ENCODE data around the gene CFTR. TPM values are rescaled to one million over a fixed set of nuclear protein-coding genes. Genes with fewer than 3 reads are reported as not detected.

CFTR gene
- total RNA-seq, 2 donors from 2014 or later = 2.0 to 3.5 TPM

DNA sequence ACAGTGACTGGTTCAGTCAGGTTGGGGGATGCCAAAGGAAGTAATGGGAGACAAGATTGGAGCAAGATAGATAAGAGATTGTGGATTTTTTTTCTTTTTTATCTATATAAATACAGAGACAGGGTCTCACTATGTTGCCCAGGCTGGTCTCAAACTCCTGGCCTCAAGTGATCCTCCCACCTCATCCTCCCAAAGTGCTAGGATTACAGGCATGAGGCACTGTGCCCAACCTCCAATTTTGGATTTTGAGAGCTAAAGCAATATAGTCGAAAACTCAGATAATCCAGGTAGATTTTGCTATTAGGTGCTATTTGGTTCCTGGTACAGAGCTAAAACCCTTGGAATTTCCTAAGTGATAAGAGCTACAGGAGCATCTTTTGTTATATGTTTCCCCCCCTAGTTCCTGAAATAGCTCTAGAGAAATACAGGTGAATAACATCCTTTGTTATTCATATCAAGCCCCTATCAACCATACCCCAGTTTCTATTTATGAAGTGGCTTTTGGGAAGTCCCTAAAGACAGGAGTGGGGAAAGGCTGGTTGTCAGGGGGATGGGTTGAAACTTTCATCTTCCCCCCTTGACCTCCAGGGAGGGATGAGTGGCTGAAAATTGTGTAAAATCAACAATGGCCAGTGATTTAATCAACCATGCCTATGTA lies 151.2 kb downstream of the CFTR start:
- Mint-ChIP-seq H3K27me3 (ENCODE audit: insufficient read depth) (no peaks in the 10 kb centered on the region), H3K4me1 (peaks cover 12% of the 10 kb centered on the region), H3K4me3 (no peak overlapping the region), H3K9me3 (peaks cover 19% of the 10 kb centered on the region), H3K36me3 (ENCODE audit: low read depth) (no peaks in the 10 kb centered on the region), H3K27ac (no peak overlapping the region)
- Histone ChIP-seq H3K9me3 (ENCODE audit: control insufficient read depth, low read length) (peaks cover 13% of the 10 kb centered on the region), H3K4me3 (ENCODE audit: low read length) (no peak overlapping the region), H3K27ac (ENCODE audit: low read depth, low read length) (no peak overlapping the region), H3K4me1 (ENCODE audit: control insufficient read depth, insufficient read depth, low read length) (peaks cover 4% of the 10 kb centered on the region), H3K27me3 (ENCODE audit: control insufficient read depth, insufficient read depth, low read length, poor library complexity, severe bottlenecking) (no peaks in the 10 kb centered on the region), H3K36me3 (ENCODE audit: control insufficient read depth, insufficient read depth, low read length) (no peaks in the 10 kb centered on the region), H3K9ac (ENCODE audit: extremely low read depth, low read length, poor library complexity, severe bottlenecking) (no peak overlapping the region)
- WGBS, 2 experiments (ENCODE audit: insufficient coverage in 1 of 2, insufficient read length in 1 of 2) = 80 to 89% methylated on average over 1 of the region's 1 CpG
- DNase-seq = no peak
- TF ChIP-seq, protein P1, sequence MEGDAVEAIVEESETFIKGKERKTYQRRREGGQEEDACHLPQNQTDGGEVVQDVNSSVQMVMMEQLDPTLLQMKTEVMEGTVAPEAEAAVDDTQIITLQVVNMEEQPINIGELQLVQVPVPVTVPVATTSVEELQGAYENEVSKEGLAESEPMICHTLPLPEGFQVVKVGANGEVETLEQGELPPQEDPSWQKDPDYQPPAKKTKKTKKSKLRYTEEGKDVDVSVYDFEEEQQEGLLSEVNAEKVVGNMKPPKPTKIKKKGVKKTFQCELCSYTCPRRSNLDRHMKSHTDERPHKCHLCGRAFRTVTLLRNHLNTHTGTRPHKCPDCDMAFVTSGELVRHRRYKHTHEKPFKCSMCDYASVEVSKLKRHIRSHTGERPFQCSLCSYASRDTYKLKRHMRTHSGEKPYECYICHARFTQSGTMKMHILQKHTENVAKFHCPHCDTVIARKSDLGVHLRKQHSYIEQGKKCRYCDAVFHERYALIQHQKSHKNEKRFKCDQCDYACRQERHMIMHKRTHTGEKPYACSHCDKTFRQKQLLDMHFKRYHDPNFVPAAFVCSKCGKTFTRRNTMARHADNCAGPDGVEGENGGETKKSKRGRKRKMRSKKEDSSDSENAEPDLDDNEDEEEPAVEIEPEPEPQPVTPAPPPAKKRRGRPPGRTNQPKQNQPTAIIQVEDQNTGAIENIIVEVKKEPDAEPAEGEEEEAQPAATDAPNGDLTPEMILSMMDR (conservative IDR thresholded peaks at IDR 0.05) = no peak

DNA sequence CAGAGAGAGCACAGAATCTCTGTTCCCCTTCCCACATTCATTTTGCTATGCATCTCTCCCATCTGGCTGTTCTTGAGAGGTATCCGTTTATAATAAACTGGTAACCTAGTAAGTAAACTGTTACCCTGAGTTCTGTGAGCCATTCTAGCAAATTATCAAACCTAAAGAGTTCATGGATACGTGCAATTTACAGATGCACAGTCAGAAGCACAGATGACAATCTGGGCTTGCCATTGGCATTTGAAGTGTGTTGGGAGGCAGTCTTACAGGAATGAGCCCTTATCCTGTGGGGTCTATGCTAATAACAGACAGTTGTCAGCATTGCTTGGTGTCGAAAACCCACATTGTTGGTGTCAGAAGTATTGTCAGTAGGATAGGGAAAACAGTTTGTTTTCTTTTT lies 151.8 kb downstream of the CFTR start:
- Histone ChIP-seq H3K27ac (ENCODE audit: low read depth, low read length) (no peak overlapping the region), H3K4me3 (ENCODE audit: low read length) (no peak overlapping the region), H3K9me3 (ENCODE audit: control insufficient read depth, low read length) (peaks cover 13% of the 10 kb centered on the region), H3K4me1 (ENCODE audit: control insufficient read depth, insufficient read depth, low read length) (peaks cover 4% of the 10 kb centered on the region), H3K9ac (ENCODE audit: extremely low read depth, low read length, poor library complexity, severe bottlenecking) (no peak overlapping the region), H3K27me3 (ENCODE audit: control insufficient read depth, insufficient read depth, low read length, poor library complexity, severe bottlenecking) (no peaks in the 10 kb centered on the region), H3K36me3 (ENCODE audit: control insufficient read depth, insufficient read depth, low read length) (no peaks in the 10 kb centered on the region)
- Mint-ChIP-seq H3K9me3 (peaks cover 19% of the 10 kb centered on the region), H3K4me1 (peaks cover 12% of the 10 kb centered on the region), H3K27me3 (ENCODE audit: insufficient read depth) (no peaks in the 10 kb centered on the region), H3K36me3 (ENCODE audit: low read depth) (no peaks in the 10 kb centered on the region), H3K27ac (no peak overlapping the region), H3K4me3 (no peak overlapping the region)
- DNase-seq = no peak
- 86 to 94% methylated on average over 2 to 3 of the region's 3 CpGs for WGBS, 2 experiments (ENCODE audit: insufficient coverage in 1 of 2, insufficient read length in 1 of 2)
- TF ChIP-seq, protein P1 (conservative IDR thresholded peaks at IDR 0.05) = no peak

DNA sequence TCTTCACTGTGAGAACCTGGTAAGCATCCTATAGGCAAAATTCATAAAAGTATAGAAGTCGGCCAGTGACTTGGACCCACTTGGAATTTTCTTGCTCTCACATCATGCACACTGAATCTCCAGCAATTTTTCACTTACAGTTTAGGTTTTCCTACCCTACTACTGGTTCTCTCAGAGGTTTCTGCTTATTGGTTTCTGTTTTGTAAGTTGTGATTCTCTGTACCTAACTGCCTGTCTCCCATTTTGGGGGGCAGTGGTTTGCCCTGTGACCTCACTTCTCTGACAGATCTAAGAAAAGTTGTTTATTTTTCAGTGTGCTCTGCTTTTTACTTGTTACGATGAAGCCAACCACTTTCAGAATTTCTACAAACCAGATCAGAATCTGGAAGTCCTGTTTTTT lies 158.1 kb downstream of the CFTR start:
- H3K27ac Mint-ChIP-seq = peak overlapping the region; percentile 42

More for the DNA sequence above, 158.1 kb downstream of the CFTR start:
- TF ChIP-seq, protein P1 (conservative IDR thresholded peaks at IDR 0.05) = no peak
- Mint-ChIP-seq H3K27me3 (ENCODE audit: insufficient read depth) (no peaks in the 10 kb centered on the region), H3K4me1 (peaks cover 3% of the 10 kb centered on the region), H3K4me3 (no peak overlapping the region), H3K36me3 (ENCODE audit: low read depth) (no peaks in the 10 kb centered on the region), H3K9me3 (peaks cover 14% of the 10 kb centered on the region)
- no peak for DNase-seq
- H3K9ac ChIP-seq (ENCODE audit: extremely low read depth, low read length, poor library complexity, severe bottlenecking) = no peak overlapping the region
- H3K4me1 ChIP-seq (ENCODE audit: control insufficient read depth, insufficient read depth, low read length) = no peaks in the 10 kb centered on the region
- H3K36me3 ChIP-seq (ENCODE audit: control insufficient read depth, insufficient read depth, low read length) = no peaks in the 10 kb centered on the region
- no peak overlapping the region for H3K4me3 ChIP-seq (ENCODE audit: low read length)
- WGBS, 2 experiments (ENCODE audit: insufficient coverage in 1 of 2, insufficient read length in 1 of 2) = 90 to 100% methylated on average over 2 of the region's 2 CpGs
- peaks cover 13% of the 10 kb centered on the region for H3K9me3 ChIP-seq (ENCODE audit: control insufficient read depth, low read length)
- no peaks in the 10 kb centered on the region for H3K27me3 ChIP-seq (ENCODE audit: control insufficient read depth, insufficient read depth, low read length, poor library complexity, severe bottlenecking)
- no peak overlapping the region for H3K27ac ChIP-seq (ENCODE audit: low read depth, low read length)
